Epithelial cell of proximal tubule (primary cell): ENCODE results near the gene TBL1XR1. TPM values are rescaled to one million over a fixed set of nuclear protein-coding genes. Genes with fewer than 3 reads are reported as not detected.

Source experiments
- DNase-seq: peaks from one replicate; pipeline ENCODE4 v3.0.0-alpha.2; 2011; ENCODE audit warnings: low read depth
- H3K4me3 ChIP-seq: 2 replicates; pipeline ENCODE4 v1.5.1; 2011; ENCODE audit warnings: low read depth, mild to moderate bottlenecking, low read length
- total RNA-seq: library from RNA; depleted of rRNA; stranded (reverse); fragments of >200 nt; gene quantifications from 2 replicates; pipeline ENCODE4 v1.2.3, GENCODE V29; 2015
- TF ChIP-seq, protein P1 (sequence below): conservative IDR thresholded peaks from 2 replicates; pipeline ENCODE4 v1.5.1; 2012; ENCODE audit warnings: low read depth, mild to moderate bottlenecking, low read length

Gene TBL1XR1
- total RNA-seq, 1 donor from 2014 or later = 61.2 TPM

DNA sequence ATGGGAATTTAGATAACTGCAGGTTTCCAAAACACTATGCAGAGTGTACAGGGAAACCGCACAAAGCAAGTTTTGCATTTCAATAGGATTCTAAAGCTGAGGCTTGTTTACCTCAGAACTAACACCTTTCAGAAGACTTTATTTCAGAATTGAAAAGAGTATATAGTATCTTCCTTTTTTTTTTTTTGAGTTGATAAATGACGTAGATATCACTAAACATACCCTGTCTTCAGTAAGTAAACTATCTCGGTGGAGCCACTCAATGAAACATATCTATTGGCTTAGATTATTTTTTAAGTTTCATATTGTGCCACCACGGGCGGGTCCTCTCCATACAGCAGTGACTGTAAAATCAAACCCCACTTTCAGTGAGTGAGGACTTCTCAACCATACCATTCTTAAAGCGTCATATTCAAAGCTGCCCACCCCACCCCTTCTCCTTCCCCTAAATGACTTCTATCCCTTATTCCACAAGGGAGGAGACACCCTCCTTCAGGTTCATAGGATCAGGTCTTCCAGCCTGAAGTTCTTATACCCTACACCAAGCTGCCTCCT, 2.0 kb upstream of the TBL1XR1 start:
- DNase-seq = no peak
- TF ChIP-seq, protein P1, sequence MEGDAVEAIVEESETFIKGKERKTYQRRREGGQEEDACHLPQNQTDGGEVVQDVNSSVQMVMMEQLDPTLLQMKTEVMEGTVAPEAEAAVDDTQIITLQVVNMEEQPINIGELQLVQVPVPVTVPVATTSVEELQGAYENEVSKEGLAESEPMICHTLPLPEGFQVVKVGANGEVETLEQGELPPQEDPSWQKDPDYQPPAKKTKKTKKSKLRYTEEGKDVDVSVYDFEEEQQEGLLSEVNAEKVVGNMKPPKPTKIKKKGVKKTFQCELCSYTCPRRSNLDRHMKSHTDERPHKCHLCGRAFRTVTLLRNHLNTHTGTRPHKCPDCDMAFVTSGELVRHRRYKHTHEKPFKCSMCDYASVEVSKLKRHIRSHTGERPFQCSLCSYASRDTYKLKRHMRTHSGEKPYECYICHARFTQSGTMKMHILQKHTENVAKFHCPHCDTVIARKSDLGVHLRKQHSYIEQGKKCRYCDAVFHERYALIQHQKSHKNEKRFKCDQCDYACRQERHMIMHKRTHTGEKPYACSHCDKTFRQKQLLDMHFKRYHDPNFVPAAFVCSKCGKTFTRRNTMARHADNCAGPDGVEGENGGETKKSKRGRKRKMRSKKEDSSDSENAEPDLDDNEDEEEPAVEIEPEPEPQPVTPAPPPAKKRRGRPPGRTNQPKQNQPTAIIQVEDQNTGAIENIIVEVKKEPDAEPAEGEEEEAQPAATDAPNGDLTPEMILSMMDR = no peak
- H3K4me3 ChIP-seq = no peak overlapping the region

DNA sequence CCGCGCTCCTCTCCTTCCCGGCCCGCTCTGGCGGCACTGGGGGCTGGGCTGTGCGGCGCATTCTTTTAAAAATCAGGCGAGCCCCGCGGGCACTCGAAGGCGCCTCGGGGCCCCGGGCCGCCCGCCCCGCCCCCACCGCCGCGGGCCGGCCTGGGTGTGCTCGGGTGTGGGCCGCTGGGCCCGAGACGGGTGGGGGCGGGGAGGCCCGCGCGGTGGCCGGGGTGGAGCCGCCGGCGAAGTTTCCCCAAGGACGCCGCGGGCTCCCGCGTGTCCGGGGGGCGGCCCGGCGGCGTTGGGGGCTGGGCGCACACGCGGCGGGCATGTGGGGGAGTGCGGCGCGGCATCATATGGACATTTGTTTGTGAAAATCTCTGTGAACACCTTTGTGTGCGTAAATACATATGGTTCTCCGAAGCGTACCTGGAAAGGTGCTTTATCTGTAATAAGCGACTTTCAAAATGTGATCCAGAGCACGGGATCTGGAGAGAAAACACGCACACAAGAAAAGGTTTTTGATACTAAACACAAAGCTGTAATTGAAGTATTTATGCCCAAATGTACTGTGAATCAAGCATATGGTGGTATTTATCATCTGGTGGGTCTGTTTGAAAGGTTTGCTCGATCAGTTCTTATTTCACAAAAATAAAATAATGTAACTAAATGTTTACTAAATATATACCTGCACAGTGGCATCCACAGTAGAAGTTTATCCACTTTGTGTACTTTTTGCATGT, 612 bp upstream of the TBL1XR1 start:
- peak overlapping the region; percentile 47 for H3K4me3 ChIP-seq
- TF ChIP-seq, protein P1 = no peak
- DNase-seq = no peak

DNA sequence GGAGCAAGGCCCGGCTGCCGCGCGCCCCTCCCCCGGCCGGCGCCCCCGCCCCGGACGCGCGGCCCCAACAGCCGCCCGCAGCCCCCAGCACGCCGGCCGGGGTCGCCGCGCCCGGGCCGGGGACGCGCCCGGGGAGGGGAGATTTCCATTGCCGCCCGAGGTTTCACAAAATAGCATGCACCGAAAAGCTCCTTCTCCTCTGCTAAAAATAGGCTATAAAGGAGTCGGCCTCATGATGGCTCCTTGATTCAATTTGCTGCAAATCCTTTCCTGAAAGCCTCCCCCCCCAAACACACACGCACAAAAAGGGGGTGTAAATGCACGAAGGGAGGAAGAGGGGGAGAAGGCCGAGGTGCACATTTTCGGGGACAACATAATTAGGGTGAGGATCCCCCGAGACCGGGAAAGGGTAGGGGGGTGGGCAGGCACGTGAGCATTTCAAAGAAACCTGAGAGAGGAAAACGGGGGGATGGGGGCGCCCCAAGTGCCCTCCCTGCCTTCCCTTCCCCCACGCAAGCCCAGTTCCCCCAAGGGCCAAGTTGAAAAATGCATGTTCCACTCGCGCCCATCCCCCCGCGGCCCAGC, 734 bp downstream of the TBL1XR1 start:
- DNase-seq = no peak
- TF ChIP-seq, protein P1 = no peak

GRCh38 chr3:177196008-177196455, 1.2 kb downstream of the TBL1XR1 start:
- H3K4me3 ChIP-seq = peak overlapping the region; percentile 94
- no peak for DNase-seq
- TF ChIP-seq, protein P1 = no peak

More for the DNA sequence above, 734 bp downstream of the TBL1XR1 start:
- peak overlapping the region; percentile 94 for H3K4me3 ChIP-seq

DNA sequence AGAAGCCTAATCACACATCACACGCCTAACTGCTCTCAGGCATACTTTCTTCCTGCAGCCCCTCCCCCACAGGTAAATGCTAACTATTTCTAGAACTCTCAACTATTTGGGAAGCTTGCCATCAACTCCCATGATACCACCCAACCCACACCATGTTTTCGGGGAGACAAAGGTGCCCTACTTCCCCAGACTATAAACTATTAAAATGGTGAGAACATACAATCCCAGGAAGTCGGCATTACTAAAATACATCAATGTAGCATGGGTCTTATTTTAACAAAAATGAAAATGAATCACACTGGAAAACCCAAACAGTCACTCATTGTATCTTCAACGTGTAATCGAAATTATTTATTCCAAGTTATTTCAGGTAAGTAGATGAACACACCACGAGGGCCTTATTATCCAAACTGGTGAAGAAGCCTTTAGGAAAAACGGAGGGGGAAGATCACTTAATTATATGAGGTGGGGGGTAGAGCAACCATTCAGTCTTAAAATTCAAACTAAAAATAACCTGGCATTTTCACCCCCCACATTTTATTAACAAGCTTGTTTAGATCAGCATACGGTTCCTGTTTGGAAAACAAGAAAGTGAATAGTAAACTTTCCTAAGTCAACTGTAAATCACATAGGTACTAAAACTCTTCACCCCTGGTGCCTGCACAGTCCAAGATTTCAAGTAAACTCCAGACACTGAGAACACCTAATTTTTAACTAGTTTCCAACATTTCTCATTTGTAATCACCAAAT, 1.9 kb downstream of the TBL1XR1 start:
- H3K4me3 ChIP-seq = peak overlapping the region; percentile 94
- TF ChIP-seq, protein P1 = no peak
- DNase-seq = no peak

GRCh38 chr3:177194299-177194698, 3.0 kb downstream of the TBL1XR1 start:
- H3K4me3 ChIP-seq = peak overlapping the region; percentile 94
- DNase-seq = no peak
- TF ChIP-seq, protein P1 = no peak
